Nephron (organoid): ENCODE data around the gene TECPR2.
A peak's percentile ranks its signal among the peaks of the same experiment; 100 is the strongest.

Experiments
- H3K27ac Mint-ChIP-seq, 3 experiments: 2 replicates each; pipeline ENCODE4 v1.8.0; 2020; ENCODE audit warnings: mixed read lengths in 3 of 3, mild to moderate bottlenecking in 2 of 3, moderate library complexity in 1 of 3
- H3K27me3 Mint-ChIP-seq: 2 replicates; pipeline ENCODE4 v1.8.0; 2021; ENCODE audit warnings: low read depth, mild to moderate bottlenecking, moderate library complexity, mixed read lengths
- H3K36me3 Mint-ChIP-seq: 2 replicates; pipeline ENCODE4 v1.8.0; 2020; ENCODE audit warnings: low read depth, mixed read lengths
- H3K4me1 Mint-ChIP-seq: 2 replicates; pipeline ENCODE4 v1.8.0; 2020; ENCODE audit warnings: mixed read lengths
- H3K4me3 Mint-ChIP-seq, 3 experiments: 2 replicates each; pipeline ENCODE4 v1.8.0; 2020; ENCODE audit warnings: mild to moderate bottlenecking in 3 of 3, mixed read lengths in 3 of 3, moderate library complexity in 2 of 3
- H3K9me3 Mint-ChIP-seq: 2 replicates; pipeline ENCODE4 v1.8.0; 2020; ENCODE audit warnings: mixed read lengths
- TF ChIP-seq, protein P1 (sequence below), 3 experiments: fragments of 200-600 bp; sonication (generic); IDR thresholded peaks; one replicate each; pipeline ENCODE4 v1.5.0; 2021; ENCODE audit warnings: antibody characterized with exemption in 3 of 3; ENCODE audit not compliant: unreplicated experiment in 3 of 3

TECPR2 gene

DNA sequence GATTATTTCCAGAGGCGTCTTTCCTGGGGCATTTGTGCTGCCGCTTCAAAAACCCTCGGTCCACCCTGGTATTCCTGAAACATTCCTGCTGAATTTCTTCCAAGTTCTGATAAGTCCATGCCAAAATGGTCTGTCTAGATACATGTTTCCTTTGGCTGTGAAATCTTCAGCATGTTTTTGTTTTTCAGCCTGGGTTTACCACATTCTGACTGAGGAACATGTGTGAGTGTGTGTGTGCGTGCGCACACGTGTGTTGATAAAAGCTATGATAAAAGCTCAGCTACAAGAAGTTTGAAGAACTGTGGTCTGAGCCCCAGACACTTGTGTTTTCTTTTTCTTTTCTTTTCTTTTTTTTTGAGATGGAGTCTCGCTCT lies 124.5 kb downstream of the TECPR2 start:
- Mint-ChIP-seq H3K27ac (peak overlapping the region in 2 of 3 experiments; percentile 29 to 73), H3K4me3 (no peak overlapping the region), H3K4me1 (peaks cover 8% of the 10 kb centered on the region), H3K9me3 (peaks cover 3% of the 10 kb centered on the region), H3K27me3 (no peaks in the 10 kb centered on the region), H3K36me3 (peaks cover 23% of the 10 kb centered on the region)
- TF ChIP-seq, protein P1, sequence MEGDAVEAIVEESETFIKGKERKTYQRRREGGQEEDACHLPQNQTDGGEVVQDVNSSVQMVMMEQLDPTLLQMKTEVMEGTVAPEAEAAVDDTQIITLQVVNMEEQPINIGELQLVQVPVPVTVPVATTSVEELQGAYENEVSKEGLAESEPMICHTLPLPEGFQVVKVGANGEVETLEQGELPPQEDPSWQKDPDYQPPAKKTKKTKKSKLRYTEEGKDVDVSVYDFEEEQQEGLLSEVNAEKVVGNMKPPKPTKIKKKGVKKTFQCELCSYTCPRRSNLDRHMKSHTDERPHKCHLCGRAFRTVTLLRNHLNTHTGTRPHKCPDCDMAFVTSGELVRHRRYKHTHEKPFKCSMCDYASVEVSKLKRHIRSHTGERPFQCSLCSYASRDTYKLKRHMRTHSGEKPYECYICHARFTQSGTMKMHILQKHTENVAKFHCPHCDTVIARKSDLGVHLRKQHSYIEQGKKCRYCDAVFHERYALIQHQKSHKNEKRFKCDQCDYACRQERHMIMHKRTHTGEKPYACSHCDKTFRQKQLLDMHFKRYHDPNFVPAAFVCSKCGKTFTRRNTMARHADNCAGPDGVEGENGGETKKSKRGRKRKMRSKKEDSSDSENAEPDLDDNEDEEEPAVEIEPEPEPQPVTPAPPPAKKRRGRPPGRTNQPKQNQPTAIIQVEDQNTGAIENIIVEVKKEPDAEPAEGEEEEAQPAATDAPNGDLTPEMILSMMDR (IDR thresholded peaks at IDR 0.05; ENCODE audit: unreplicated experiment in 3 of 3) = no peak

DNA sequence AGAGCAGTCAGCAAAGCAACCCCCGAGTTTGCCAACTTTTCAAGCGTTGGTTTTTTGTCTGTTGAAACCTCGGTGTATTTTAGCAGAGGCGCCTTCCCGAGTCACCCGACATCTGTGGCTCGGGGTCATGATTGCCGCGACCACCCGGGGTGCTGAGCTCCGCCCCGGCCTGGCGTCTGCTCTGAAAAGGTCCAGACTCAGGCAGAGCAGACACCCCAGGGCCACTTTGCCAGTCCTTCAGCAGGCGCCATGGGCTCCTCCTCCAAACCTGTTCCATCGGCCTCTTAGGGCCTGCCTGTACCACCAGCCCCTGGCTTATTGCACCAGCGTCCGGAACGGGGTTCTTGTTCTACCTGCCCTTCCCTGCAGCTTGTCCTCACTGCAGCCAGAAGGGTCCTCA lies 127.7 kb downstream of the TECPR2 start:
- Mint-ChIP-seq H3K9me3 (no peaks in the 10 kb centered on the region), H3K4me3 (no peak overlapping the region), H3K36me3 (peaks cover under 1% of the 10 kb centered on the region), H3K27ac (no peak overlapping the region), H3K4me1 (peaks cover 12% of the 10 kb centered on the region), H3K27me3 (no peaks in the 10 kb centered on the region)
- TF ChIP-seq, protein P1 (IDR thresholded peaks at IDR 0.05; ENCODE audit: unreplicated experiment in 3 of 3) = no peak

DNA sequence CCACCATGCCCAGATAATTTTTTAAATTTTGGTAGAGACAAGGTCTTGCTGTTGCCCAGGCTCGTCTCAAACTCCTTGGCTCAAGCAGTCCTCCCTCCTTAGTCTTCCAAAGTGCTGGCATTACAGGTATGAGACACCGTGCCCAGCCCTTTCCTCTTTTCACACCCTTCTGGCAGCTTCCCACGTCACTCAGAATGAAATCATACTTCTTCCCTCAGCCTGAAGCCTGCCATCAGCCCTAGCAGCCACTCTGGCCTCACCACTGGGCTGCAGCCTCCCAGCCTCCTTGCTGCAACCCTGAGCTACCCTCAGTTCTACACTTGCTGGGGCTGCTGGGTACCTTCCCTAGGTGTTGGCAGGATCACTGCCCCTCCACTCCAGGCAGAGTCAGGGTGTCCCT lies 128.6 kb downstream of the TECPR2 start:
- Mint-ChIP-seq H3K9me3 (no peaks in the 10 kb centered on the region), H3K27me3 (no peaks in the 10 kb centered on the region), H3K4me1 (peaks cover 12% of the 10 kb centered on the region), H3K27ac (no peak overlapping the region), H3K4me3 (no peak overlapping the region), H3K36me3 (no peaks in the 10 kb centered on the region)
- TF ChIP-seq, protein P1 (IDR thresholded peaks at IDR 0.05; ENCODE audit: unreplicated experiment in 3 of 3) = no peak

DNA sequence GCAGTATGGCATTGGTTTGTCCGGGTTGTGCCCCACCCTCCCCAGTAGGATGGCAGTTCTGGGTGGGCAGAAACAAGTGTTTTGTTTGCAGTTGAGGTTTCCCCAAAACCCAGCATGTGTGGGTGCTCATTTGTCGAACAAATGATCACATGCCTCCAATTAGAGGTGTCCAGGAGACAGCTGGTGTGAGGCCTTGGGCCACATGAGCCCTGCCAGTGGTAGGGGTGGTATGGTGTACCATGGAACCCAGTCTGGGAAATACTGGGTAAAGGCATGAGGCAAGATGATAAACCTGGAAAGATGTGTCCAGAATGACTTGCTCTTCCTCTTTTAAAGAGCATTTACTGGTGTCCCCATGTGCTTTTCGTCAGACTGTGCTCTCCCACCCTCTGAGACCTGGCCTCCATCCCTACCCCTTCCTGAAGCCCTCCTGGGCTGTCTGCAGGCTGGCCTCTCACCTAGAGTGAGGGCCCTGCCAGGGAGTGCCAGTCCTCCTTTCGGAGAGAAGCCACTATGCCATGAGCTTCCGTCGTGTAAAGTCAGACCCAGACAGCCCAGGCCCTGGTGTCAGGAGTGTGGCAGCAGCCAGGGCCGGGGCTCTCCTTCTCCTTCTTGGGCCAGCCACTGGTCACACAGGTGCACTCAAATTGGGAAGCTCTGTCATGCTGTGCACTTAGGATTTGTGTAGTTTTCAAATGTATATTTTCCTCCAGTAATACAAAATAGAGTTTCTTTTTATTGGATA lies 129.2 kb downstream of the TECPR2 start:
- Mint-ChIP-seq H3K27ac (no peak overlapping the region), H3K9me3 (no peaks in the 10 kb centered on the region), H3K4me1 (peaks cover 6% of the 10 kb centered on the region), H3K4me3 (no peak overlapping the region), H3K27me3 (no peaks in the 10 kb centered on the region), H3K36me3 (no peaks in the 10 kb centered on the region)
- TF ChIP-seq, protein P1 (IDR thresholded peaks at IDR 0.05; ENCODE audit: unreplicated experiment in 3 of 3) = no peak

DNA sequence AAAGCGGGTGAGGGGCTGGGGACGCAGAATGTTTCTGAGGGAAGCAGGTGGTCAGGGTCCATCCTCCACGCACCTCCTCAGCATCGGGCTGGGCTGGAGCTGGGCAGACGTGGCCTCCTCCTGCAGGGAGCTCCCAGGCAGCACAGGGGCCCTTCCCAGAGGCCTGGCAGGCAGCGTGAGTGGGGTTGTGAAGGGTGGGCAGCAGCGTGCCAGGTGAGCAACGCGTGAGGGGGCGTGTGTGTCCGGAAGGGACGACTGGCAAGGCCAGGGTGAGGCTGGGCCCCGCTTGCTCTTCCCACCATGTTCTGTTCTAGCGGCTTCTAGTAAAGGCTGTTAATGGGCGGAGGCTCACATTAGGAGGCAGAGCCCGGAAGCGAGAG lies 129.8 kb downstream of the TECPR2 start:
- Mint-ChIP-seq H3K27me3 (no peaks in the 10 kb centered on the region), H3K27ac (no peak overlapping the region), H3K4me3 (no peak overlapping the region), H3K9me3 (no peaks in the 10 kb centered on the region), H3K36me3 (no peaks in the 10 kb centered on the region), H3K4me1 (peaks cover 5% of the 10 kb centered on the region)
- TF ChIP-seq, protein P1 (IDR thresholded peaks at IDR 0.05; ENCODE audit: unreplicated experiment in 3 of 3) = no peak

DNA sequence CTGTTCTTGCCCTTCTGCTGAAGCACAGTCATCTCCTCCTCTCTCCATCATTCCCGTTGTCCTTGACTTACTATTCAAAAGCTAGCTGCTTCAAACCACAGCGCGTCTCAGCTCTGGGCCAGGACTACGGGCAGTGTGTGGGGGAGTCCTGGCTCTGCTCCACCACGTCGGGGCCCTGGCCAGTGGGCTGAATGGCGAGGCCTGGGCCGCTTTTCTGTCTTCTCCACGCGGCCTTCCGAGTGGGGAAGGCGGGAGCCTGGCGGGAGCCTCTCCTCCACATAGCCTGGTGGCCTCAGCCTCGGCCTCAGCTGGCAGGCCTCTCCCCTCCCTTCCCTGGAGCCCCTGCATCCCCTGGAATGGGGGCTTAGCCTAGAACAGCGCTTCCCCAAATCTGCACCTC lies 130.4 kb downstream of the TECPR2 start:
- Mint-ChIP-seq H3K4me1 (peaks cover 5% of the 10 kb centered on the region), H3K4me3 (no peak overlapping the region), H3K36me3 (no peaks in the 10 kb centered on the region), H3K9me3 (no peaks in the 10 kb centered on the region), H3K27ac (no peak overlapping the region), H3K27me3 (no peaks in the 10 kb centered on the region)
- TF ChIP-seq, protein P1 (IDR thresholded peaks at IDR 0.05; ENCODE audit: unreplicated experiment in 3 of 3) = no peak
